ENCODE measurements around the gene PRADC1. TPM values are rescaled to one million over a fixed set of nuclear protein-coding genes. Genes with fewer than 3 reads are reported as not detected.

PRADC1 gene
- total RNA-seq, 3 donors from 2014 or later = 21.6 to 49.6 (median 25.6) TPM

- H3K4me3 ChIP-seq = no peak overlapping the region
- intact Hi-C loops (cut with DNase I; ENCODE audit: low total_unique reads) = no loop called here
- TF ChIP-seq POLR2A (IDR thresholded peaks at IDR 0.05) (no peak), CTCF (IDR thresholded peaks at IDR 0.05) (no peak), POLR2AphosphoS5 (IDR thresholded peaks at IDR 0.05) (no peak)
- no peak for DNase-seq (ENCODE audit: low spot score in 2 of 2)
- no peaks in the 10 kb centered on the region for H3K27me3 ChIP-seq
- peaks cover 11% of the 10 kb centered on the region for H3K36me3 ChIP-seq
- H3K4me1 ChIP-seq = no peaks in the 10 kb centered on the region
- no peak overlapping the region for H3K27ac ChIP-seq
- no peaks in the 10 kb centered on the region for H3K9me3 ChIP-seq
These were observed 22.1 kb upstream of the PRADC1 start for GRCh38 chr2:73255007-73255644.

GRCh38 chr2:73254343-73255006 lies 21.4 kb upstream of the PRADC1 start:
- Histone ChIP-seq H3K4me3 (no peak overlapping the region), H3K27me3 (no peaks in the 10 kb centered on the region), H3K27ac (no peak overlapping the region), H3K4me1 (no peaks in the 10 kb centered on the region), H3K36me3 (peaks cover 11% of the 10 kb centered on the region), H3K9me3 (no peaks in the 10 kb centered on the region)
- no peak for DNase-seq (ENCODE audit: low spot score in 2 of 2)
- intact Hi-C loops (cut with DNase I; ENCODE audit: low total_unique reads) = no loop called here
- TF ChIP-seq POLR2A (IDR thresholded peaks at IDR 0.05) (no peak), POLR2AphosphoS5 (IDR thresholded peaks at IDR 0.05) (no peak), CTCF (IDR thresholded peaks at IDR 0.05) (no peak)

DNA sequence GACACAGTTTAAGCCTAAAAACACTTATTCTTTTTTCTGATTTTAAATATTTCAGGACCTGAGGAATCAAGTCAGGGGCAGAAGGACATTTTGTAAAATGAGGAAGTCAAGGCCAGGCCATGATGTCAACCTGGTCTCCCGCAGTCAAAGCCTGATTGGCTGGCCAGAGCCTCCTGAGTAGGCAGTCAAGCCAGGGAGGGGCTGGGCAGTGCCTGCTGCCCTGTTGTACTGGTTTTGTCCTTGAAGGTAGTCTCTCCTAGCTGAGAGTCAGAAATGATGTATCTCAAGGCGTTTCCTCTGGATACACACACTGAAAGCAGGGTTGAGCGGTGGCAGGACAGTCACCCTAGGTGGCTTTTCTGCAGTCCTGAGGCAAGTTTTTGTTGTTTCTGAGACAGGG lies 20.9 kb upstream of the PRADC1 start:
- no peaks in the 10 kb centered on the region for H3K4me1 ChIP-seq
- H3K9me3 ChIP-seq = no peaks in the 10 kb centered on the region
- no peak for DNase-seq (ENCODE audit: low spot score in 2 of 2)
- intact Hi-C loops (cut with DNase I; ENCODE audit: low total_unique reads) = no loop called here
- peaks cover 11% of the 10 kb centered on the region for H3K36me3 ChIP-seq
- H3K4me3 ChIP-seq = no peak overlapping the region
- TF ChIP-seq POLR2A (IDR thresholded peaks at IDR 0.05) = no peak
- TF ChIP-seq CTCF (IDR thresholded peaks at IDR 0.05) = no peak
- TF ChIP-seq POLR2AphosphoS5 (IDR thresholded peaks at IDR 0.05) = no peak
- no peaks in the 10 kb centered on the region for H3K27me3 ChIP-seq
- no peak overlapping the region for H3K27ac ChIP-seq

GRCh38 chr2:73253400-73253799 lies 20.4 kb upstream of the PRADC1 start:
- Histone ChIP-seq H3K4me3 (no peak overlapping the region), H3K27ac (no peak overlapping the region), H3K9me3 (no peaks in the 10 kb centered on the region), H3K36me3 (peaks cover 11% of the 10 kb centered on the region), H3K4me1 (no peaks in the 10 kb centered on the region), H3K27me3 (no peaks in the 10 kb centered on the region)
- no peak for DNase-seq (ENCODE audit: low spot score in 2 of 2)
- intact Hi-C loops (cut with DNase I; ENCODE audit: low total_unique reads) = no loop called here
- no peak for TF ChIP-seq CTCF (IDR thresholded peaks at IDR 0.05)
- TF ChIP-seq POLR2A (IDR thresholded peaks at IDR 0.05) = no peak
- no peak for TF ChIP-seq POLR2AphosphoS5 (IDR thresholded peaks at IDR 0.05)

DNA sequence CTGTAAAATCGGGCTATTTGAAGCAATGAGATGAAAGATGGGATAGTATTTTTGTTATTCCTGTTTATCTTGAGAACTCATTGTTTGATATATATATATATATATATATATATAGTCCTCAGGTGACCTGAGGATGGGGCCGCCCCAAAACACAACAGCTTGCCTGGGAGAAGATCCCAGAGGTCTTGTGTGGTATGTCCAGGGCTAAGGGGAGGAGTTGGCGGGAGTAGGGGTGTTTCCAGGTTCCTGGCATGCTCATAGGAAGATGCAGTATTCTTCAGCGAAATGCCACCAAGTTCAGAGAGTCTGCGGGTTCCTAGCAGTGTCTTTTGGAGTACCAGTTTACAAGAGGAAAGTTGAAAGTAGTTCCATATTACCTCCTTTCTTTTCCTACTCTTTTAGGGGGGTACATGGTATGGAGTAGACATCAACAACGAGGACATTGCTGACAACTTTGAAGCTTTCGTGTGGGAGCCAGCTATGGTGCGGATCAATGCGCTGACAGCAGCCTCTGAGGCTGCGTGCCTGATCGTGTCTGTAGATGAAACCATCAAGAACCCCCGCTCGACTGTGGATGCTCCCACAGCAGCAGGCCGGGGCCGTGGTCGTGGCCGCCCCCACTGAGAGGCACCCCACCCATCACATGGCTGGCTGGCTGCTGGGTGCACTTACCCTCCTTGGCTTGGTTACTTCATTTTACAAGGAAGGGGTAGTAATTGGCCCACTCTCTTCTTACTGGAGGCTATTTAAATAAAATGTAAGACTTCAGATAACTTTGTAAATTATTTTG lies 19.4 kb upstream of the PRADC1 start:
- H3K36me3 ChIP-seq = peaks cover 16% of the 10 kb centered on the region
- no peaks in the 10 kb centered on the region for H3K27me3 ChIP-seq
- H3K4me3 ChIP-seq = no peak overlapping the region
- DNase-seq (ENCODE audit: low spot score in 2 of 2) = no peak
- H3K27ac ChIP-seq = no peak overlapping the region
- no peaks in the 10 kb centered on the region for H3K9me3 ChIP-seq
- TF ChIP-seq CTCF (IDR thresholded peaks at IDR 0.05) (no peak), POLR2AphosphoS5 (IDR thresholded peaks at IDR 0.05) (no peak), POLR2A (IDR thresholded peaks at IDR 0.05) (no peak)
- no peaks in the 10 kb centered on the region for H3K4me1 ChIP-seq
- intact Hi-C loops (cut with DNase I; ENCODE audit: low total_unique reads) = no loop called here

Data from breast epithelium (tissue), 4 donors.